Stimulated activated CD4-positive, alpha-beta T cell treated with anti-CD3 and anti-CD28 coated beads, Interleukin-2, amount 100 ng/mL, for 24 hours (primary cell): ENCODE results near the gene FAM131C.

Source experiments
- DNase-seq, 2 donors: peaks; one replicate each; pipeline ENCODE4 v3.0.0-alpha.2; 2020

Gene FAM131C

DNA sequence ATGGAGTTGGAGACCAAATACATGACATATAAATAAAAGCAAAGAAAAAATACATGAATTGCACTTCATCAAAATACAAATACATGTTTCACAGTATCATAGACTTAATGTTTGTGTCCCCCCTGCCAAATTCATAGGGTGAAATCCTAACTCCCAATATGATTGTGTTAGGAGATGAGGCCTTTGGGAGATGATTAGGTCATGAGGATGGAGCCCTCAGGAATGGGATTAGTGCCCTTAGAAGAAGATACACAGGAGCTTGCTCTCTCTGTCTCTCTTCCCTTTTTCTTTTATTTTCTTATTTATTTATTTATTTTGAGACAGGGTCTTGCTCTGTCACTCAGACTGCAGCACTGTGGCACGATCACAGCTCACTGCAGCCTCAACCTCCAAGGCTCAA is 26.0 kb upstream of the FAM131C start:
- no peak for DNase-seq

DNA sequence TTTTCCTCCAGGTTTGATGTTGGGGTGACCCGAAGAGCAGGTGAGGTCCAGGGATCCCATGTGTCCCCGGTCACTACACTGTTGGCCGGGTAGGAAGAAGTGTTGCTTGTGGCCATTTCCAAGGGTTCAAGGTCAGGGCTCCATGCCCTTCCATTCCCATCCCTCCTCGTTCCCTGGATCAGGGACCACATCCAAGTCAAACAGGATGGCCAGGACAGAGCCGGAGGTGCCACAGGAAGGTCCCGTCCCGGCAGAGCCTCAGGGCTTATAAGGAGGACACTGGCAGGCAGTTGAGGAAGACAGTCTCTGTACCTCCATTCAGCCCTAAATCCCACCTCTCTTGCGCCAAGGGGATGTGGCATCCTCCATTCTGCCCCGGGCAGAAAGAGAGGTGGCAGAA is 22.0 kb upstream of the FAM131C start:
- DNase-seq, result no peak

DNA sequence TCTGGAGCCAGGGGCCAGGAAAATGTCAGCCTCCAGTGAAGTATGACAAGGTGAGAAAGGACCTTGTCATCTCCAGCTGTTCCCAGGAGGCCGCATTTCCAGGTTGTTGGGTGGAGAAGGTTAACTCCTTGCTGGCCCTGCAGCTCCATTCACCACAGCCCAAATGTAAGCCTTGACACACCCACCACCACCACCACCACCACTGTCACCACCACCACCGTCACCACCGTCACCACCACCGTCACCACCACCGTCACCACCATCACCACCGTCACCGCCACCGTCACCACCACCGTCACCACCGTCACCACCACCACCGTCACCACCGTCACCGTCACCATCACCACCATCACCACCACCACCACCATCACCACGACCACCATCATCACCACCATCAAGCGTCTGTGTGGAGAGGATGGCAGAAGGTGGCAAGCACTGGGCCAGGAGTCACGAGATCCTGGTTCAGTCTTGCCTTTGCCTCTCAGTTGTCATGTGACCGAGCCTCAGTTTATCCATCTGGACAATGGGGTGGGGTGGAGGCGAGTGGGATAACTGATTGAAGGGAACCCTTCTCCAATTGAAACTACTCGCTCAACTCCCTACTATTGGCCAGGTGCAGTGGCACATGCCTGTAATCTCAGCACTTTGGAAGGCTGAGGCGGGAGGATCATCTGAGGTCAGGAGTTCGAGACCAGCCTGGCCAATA is 21.2 kb upstream of the FAM131C start:
- DNase-seq, result no peak

DNA sequence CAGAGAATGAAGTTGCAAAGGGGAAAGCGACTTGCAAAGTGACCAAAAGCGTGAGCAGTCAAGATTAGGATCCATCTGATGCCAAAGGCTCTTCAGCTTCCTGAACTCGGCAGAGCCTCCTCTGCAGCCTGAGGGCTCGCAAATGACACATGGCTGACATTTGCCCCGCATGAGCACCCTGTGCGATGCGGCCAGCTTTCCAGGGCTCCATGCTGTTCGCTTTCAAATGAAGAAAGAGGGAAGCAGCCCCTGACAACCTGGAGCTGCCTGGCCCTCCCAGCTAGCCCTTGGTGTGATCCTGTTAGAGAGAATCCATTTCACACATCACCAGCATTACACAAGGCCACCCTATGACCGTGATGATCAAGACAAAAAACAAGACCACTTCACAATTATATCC is 20.2 kb upstream of the FAM131C start:
- no peak for DNase-seq

DNA sequence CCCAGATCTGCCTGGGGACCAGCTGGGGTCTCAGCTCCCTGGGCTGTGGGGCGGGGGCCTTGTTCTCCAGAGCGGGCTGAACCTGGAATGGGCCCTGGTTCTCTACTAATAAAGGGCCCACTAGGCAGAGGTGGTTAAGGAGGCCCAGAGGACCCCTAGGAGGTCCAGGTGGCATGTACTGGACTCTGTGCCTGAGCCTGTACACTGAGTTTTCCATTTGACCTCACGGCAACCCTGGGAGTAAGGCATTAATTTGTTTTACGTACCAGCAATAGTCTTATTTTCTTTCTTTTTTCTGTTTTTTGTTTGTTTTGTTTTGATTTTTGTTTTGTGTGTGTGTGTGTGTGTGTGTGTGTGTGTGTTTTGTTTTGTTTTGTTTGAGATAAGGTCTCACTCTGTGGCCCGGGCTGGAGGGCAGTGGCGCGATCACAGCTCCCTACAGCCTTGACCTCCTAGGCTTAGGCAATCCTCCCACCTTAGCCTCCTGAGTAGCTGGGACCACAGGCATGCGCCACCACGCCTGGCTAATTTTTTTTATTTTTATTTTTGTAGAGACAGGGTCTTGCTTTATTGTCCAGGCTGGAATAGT is 19.6 kb upstream of the FAM131C start:
- DNase-seq, result no peak

DNA sequence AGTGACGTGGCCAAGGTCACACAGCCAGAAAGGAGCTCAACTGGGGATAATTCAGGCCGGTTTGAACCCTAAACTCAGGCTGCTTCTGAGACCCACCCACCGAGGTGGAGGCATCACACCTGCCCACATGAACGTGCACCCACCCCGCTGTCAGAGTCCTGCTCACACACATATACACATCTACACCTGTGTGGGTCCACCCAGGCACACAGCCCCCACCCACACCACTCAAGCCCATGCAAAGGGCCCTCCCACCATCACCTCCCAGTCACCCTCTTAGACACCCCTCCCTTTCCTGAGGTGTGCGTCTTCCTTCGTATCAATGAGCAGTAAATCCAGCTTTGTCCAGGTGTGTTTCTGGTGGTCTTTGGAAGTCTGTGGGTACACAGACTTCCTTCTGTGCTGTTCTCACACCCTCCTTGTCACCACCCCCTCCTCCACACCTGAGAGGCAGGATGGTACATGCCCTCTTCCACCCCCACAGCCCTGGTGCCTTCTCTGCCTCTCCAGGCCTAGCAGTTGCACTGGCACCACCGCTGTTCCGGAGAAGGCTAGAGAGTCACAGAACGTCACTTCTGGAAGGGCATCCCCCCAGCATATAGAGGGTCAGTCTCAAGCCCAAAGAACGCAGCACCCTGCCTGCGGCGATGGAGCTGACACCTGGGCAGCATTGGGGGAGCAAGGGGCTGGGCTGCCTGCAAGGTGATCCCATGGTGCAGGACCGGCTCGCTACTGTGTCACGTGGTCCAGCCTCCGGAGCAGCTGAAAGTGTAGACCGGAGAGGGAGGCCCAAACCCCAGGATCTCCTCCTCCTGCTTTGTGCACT is 18.9 kb upstream of the FAM131C start:
- no peak for DNase-seq

DNA sequence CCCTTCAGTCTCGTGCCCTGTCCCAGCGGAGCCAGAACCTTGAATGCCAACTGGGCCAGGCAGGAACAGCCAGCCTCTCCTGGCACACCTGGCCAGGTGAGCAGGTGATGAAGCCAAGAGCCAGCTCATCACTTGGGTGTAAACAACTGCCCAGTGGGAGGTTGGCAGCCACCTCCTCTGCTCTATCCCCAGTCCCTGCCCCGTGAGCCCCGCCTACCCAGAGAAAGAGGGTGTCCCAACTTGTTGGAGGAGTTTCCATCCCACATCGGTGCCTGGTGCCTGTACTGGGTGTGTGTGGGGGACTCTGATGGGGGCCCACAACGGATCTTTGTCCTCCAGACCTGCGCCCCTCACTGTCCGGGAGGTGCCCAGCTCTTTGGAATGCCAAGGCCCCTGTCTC is 17.8 kb upstream of the FAM131C start:
- DNase-seq, result no peak

DNA sequence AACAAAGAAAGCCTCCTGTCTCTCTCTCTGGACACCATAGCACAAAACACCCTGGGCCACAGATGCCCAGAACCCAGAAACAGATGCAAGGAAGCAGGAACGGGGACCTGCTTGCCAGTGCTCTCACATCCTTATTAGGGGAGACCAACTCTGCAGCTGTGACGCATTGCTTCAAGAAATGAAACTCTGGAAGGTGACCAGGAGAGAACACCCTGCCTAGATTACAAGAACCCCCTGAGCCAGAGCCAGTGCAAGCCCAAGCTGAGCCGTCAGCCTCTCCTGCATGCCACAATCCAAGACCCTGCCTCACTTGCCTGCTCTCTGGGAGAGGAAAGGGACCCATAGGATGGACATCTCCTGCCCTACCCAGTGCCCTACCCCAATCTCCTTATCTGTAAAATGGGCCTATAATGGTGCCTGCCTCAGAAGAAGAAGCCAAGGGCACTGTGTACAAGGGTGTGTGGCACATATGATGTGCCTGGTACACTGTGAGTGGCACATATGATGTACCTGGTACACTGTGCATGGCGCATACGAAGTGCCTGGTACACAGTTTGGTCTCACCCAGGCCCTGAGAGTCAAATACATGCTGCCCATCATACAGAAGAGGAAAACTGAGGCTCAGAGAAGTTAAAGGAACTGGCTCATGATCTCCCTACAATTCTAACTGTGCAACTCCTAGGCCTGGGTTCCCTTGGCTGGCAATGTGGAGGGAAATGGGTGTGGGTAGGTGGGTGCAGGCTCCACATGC is 16.8 kb upstream of the FAM131C start:
- DNase-seq, result no peak

DNA sequence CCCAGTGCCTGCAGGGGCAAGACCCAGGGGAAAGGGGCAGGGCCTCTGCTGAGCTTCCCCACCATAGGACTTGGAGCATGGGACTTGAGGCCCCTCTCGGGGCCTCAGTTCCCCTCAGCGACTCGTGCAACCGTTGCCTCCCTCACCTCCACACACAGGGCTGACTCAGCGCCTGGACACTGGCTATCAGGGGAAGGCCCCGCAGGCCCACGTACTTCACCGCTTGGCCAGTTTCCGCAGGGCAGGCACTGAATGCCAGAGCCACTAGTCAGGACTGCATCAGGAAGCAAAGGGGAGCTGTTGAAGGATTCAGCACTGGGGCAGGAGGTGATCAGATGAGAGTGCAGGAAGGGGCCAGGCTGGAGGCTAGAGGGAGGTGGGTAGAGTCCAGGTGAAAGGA is 15.5 kb upstream of the FAM131C start:
- DNase-seq, result no peak

DNA sequence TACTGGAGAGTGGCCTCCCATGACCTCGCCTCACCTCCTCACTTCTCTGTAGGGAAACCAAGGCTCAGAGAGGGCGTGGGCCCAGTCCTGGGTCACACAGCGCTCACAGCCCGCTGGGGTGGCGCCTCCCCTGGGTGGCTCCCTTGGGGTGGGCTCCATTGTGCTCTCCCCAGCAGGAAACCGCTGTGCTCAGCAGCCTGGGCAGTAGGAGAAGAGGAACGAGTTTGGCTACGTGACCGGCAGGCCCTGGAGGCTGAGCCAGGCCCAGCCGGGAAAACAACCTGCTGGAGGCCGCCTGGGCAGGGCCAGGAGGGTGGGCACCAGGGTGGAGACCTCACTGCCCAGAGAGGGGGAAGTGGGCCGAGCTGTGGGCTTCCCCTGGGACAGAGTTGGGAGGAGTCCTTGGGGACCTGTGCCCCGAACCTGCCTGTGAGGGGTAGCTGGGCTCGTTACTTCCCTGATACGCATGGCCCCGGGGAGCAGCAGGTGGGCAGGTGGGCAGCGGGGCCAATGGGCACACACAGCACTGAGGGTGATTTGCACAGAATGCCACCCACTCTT is 15.0 kb upstream of the FAM131C start:
- no peak for DNase-seq

DNA sequence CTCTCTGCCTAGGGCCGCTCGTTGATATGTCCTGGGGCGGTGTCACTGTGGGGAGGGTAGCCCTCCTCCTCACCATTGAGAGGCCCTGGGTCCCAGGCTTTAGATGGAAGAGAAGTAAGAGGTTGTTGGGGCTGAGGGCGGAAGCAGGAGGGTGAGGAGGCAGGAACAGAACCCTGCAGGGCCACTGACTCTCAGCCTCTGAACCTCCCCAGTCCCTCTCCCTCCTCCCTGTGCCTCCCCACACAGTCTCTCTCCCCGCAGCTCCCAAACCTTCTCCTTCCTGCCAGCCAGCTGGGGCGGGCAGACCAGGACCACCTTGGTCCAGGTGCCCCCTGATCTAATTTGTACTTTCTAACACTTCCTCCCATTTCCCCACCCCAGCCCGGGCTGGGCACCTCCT is 14.3 kb upstream of the FAM131C start:
- DNase-seq, result no peak

DNA sequence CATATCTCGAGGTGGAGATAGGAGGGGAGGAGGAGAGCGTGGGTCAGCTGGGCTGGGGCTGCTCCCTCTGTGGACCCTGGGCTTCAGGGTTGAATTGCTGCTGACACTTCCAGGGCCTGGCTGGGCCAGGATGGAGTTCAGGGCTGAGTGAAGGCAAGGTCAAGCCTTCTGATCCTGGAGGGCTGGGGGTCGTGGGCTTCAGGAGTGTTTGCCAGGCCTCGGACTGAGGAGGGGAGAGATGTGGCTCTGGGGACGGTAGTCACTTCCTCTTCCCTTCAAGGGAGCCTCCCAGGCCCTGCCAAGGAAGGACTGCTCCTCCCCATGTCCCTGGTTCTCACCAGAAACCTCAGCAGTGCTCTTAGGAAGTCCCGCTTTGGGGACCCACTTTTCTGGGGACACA is 12.1 kb upstream of the FAM131C start:
- no peak for DNase-seq

DNA sequence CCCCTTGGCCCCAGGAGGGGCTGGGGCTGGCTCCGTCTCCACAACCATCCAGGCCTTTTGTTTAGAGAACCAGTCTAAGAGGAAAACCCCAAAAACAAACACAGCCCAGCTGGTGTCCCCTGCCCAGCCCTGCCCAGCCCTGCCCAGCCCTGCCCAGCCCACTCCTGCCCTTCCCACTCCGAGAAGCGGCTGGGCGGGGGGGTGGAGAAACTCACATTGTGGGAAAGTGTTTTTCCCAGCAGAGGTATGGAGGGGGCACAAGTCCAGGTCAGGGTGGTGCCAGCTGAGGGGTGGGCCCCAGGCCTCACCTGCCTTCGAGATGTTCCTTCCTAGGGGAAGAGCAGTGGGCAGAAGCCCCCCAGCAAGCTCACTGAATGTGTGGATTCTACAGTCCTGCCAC is 10.0 kb upstream of the FAM131C start:
- no peak for DNase-seq

DNA sequence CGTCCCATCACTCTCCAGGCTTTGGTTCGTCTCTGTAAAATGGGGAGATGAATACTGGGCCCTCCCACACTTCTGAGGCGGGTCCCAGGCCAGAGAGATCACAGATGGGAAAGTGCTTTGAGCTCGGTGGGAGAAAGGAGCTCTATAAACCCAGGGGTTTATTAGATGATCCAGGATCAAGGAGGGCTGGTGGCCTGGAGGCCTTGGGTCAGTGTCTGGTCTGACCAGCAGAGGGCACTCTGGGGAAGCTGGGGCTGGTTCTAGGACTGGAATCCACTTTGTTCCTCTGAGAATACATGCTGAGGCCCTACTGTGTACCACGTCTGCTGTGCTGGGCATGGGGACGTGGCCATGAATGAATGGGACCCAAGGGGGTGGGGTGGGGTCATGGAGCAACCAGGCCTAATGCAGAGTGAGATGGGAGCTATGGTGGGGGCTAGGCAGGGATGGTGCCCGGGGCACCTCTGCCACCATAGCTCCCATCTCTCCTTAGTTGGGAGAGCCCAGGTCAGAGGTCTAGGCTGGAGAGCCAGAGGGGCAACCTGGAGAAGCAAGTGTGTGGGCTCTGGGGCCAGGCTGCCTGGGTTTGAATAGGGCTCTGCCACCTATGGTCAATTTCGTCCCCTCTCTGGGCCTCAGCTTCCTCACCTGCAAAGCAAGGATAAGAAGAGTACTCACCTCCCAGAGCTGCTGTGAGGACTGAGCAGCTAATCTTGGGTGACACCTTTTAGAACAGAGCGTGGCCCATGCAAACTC is 9.0 kb upstream of the FAM131C start:
- DNase-seq, result peak; percentile 73 to 80

DNA sequence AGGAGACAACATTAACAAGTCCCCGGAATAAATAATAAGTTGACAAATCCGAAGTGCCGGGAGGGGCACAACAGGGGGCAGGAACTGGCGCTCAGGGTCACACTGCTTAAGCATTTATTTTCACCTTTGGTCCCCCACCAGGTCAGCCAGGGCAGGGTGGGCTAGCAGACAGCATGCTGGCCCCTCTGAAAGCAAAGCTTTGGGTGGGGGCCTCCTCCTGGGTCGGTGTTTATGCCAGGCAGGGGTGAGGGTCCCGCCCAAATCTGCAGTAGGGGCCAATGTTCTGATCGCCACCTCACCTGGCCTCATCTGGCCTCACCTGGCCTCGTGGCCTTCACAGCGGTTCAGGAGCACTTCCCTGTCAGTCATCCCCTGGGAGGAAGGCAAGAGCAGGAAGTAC is 8.2 kb upstream of the FAM131C start:
- DNase-seq, result no peak

DNA sequence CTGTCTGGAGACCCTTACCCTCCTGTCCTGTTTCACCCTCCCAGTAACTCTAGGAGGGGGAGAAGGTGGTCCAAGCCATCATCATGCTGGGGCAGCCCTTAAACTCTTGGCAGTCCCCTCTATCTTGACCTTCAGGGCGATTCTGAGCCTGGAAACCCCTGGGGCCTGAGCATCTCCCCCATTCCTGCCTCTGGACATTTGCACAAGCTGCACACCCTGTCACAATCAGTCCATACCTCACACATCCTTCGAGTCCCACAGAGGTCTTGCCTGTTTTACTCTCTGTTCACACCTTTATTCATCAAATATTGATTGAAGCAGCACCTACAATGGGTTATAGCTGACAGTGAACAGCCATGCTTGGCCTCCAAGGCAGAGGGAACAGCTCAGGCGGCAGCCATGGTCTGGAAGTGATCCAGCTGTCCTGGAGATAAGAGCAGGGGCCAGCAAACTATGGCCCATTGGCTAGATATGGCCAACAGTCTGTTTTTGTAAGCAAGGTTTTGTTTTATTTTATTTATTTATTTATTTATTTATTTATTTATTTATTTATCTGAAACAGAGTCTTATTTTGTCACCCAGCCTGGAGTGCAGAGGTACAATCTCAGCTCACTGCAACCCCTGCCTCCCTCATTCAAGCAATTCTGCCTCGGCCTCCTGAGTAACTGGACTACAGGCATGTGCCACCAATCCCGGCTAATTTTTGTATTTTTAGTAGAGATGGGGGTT is 7.1 kb upstream of the FAM131C start:
- no peak for DNase-seq

DNA sequence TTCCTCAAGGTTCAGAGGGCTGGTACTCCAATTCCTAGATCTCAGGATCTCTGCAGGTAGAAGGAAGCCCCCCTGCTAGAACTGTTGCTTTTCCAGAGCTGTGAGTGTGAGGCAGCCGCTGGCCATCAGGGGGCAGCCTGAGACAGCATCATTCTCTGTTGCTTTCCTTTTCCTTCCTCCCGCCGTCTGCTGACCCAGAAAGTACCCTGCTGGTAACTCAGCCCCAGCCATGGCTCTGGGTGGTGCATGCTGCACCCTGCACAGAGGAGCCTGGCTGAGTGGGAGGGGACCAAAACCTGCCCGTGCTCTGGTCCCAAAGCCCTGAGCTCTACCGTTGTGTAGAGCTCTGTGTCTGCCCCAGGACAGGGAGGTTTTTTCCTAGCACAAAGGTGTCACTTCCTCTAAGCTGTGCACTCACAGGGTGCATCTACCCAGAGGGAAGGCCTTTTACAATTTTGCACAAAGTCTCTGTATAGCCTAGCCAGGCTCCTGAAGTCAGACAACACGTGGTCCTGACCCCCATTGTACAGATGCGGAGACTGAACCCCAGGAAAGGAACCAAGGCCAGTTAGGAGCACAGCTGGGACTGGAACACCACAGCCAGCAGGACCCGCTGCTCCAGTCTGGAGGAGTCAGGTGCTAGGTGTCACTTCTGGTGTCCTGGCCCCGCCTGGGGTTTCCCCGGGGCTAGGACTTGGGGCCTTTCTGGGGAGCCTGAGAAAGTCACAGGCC is 5.6 kb upstream of the FAM131C start:
- DNase-seq, result peak; percentile 78 to 80

DNA sequence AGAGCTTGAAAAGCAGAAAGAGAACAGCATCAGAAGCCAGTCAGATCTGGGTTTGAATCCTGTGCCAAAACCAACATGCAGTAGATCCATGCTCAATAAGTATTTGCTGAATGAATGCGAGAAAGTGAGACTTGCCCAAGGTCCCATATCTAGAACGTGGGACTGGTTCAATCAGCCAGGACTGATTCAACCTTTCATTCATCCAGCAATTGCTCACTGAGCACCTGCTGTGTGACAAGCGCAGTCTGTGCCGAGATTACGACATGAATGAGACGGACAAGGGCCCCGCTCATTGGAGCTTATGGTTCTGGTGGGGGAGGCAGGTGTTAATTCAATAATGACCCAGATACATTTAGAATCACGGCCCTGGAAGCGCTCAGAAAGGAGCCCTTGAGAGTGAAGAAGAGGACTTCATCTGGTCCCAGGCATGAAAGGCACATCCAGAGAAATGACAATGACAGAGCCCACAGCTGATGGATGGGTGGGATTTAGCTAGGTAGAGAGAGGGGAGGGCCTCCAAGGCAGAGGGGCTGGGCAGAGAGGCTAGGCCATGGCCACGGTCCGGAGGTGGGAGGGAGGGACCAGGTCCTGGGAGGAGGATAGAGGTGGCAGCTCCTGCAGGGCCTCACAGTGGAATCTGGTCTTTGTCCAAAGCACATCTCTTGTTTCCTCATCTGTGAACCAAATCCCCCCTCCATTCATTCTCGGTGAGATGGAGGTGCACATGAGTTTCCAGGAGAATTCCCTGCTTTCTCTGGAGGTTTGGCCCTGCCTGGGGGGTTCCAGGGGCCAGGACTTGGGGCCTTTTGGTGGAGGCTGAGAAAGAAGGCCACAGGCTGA is 4.2 kb upstream of the FAM131C start:
- no peak for DNase-seq

DNA sequence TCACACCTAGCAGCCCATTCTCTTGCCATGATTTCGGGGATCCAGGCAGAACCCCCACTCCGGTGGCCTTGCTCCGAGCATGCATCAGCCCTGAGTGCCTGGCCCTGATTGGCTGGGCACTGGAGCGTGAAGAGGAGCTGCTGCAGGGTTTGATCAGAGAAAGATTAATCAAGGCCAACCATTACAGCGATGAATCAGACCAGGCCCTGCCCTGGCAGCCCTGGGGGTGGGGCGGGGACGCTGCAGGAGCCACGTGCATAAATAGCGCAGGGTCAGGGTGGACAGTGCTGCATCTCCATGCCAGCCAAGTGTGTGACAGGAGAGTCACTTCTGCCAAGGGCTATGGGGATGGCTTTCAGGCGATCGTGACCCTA is 3.4 kb upstream of the FAM131C start:
- no peak for DNase-seq
